HG03439 (cell line): Measurements from ENCODE around the gene IL17F.
"Not testable (repeated sequence)": the region's sequence is repeated elsewhere in the genome, so short reads cannot be mapped to it uniquely, and the experiment has no call there.

ENCODE experiments used
- ATAC-seq: cut with Tn5 transposase; IDR thresholded peaks from one replicate; pipeline ENCODE4 v1.9.1; 2021; ENCODE audit warnings: mild to moderate bottlenecking, moderate library complexity; ENCODE audit not compliant: unreplicated experiment

IL17F gene

DNA sequence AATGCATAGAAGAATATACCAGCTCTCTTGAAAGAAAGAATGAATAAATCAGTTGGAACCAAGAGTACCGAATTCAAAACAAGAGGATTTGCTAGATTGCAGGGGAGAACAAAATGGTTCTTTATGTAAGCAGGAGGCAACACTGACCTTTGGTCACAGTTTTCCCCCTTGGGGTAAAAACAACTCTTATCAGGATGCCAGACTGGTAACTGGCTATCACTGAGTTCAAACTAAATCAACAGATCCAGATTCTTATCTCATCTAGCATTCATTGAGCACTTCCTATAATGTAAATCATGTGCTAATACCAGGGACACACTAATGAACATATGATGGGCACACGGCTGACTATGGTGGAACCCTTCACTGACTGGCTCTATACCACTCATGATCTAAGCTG, 4.8 kb upstream of the IL17F start:
- no peak for ATAC-seq

GRCh38 chr6:52245425-52245824, 1.1 kb upstream of the IL17F start:
- no peak for ATAC-seq

- ATAC-seq, result no peak
Observed at GRCh38 chr6:52243282-52243893, 912 bp downstream of the IL17F start.

- ATAC-seq, result no peak
Observed at GRCh38 chr6:52241819-52242218, 2.5 kb downstream of the IL17F start.

GRCh38 chr6:52233975-52234823, 10.1 kb downstream of the IL17F start:
- peak; percentile 58 for ATAC-seq

GRCh38 chr6:52233005-52233404, 11.3 kb downstream of the IL17F start:
- no peak for ATAC-seq

DNA sequence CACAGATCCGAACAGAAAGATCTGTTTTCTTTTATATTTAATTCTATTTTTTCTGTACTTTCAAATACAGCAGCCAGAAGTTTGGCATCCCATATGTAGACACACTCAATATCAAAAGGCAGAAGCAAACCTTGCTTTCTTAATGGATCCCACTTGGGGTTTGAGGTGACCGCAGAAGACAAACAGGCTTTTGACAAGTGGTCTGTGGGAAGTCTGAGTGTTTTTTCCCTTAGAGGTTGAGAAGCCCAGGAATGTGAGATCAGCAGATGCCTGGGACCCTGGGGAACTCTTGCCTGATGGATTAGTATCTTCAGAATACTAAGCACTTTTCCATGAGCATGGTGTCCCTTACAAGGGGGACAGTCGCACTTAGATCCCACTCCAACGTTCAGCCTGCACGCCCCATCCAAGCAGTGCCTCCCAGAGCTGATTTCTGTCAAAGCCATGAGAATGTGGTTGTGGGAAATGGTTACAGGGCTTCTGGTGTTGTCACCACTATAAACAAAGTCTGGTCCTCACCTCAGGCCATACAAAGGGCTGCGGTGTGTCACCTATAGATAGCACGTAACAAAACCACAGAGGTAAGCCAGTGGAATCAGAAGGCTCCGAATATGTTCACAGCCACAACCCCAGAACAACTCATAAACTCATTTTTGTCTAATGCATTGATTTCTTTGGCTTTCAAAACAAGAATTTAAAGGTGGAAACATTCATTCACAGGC, 12.7 kb downstream of the IL17F start:
- no peak for ATAC-seq

DNA sequence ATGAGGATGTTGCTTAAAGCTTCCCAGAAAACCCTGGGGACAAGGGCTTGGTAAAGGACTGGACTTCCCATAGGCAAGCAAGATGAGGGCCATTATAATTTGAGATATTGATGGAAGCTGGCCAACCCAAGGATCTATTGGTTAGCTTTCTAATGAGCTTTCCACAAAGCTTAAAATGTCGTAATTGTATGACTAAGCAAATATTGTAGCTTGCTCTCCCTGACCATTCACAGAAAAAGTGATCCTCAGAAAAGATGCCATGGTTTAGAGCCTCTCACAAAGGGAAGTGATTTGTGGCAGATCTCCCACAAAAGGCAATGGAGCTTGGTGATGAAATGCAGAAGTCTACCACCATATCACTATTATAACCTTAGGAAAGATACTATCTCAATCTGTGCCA, 13.6 kb downstream of the IL17F start:
- ATAC-seq, result no peak

GRCh38 chr6:52227495-52227894, 16.8 kb downstream of the IL17F start:
- ATAC-seq, result peak; percentile 100

- ATAC-seq, result peak; percentile 58
Observed at GRCh38 chr6:52221302-52221701, 23.0 kb downstream of the IL17F start.

DNA sequence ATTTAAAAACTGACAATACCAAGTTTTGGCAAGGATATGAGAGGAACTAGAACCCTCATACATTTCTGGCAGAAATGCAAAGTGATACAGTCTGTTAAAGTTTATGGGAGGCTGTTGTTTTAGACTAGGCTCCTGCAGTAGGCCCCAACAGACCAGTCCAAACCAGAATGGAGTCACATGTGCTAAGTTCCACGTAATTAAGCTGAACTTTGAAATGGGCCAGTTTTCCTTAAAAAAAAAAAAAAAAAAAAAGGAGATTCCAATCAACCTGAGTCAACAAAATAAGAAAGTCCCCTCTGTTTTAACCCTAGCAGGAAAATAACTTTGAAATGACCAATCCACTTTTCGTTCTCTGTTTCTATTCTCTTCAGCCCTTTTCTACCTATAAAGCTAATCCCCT, 26.5 kb downstream of the IL17F start:
- ATAC-seq, result no peak

DNA sequence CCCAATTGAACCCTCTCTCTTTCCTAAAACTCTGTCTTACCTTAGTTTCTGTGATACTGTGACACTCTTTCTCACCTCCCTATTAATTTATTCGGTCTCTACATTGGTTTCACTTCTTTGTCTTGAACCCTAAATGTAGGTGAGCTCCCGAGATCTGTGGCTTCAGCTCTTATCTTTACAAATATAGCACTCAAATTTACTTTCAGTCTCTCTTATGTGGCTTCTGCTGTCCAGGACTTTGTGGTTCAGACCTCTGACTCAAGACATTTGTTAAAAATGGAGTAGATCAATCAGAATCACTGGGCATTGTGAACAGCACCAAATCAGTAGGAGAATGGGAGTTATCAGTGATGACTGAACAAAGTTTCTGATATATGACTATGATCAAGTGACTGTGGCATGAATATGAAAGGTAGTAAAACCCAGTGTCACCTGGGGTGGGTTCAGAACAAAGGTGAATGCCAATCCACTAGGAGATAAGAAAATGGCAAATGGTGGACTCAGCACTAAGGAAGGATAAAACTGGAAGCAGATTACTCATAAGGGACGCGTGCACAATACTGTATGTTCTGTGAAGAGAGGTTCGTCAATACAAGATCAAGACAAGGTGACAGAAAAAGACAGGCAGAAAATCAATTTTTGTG, 27.2 kb downstream of the IL17F start:
- ATAC-seq, result no peak

- ATAC-seq, result no peak
Observed at GRCh38 chr6:52215787-52216186, 28.5 kb downstream of the IL17F start.

- no peak for ATAC-seq
Observed at GRCh38 chr6:52213127-52213526, 31.2 kb downstream of the IL17F start.

- peak; percentile 89 for ATAC-seq
Observed at GRCh38 chr6:52210227-52210626, 34.1 kb downstream of the IL17F start.

GRCh38 chr6:52209770-52210169, 34.5 kb downstream of the IL17F start:
- ATAC-seq, result peak; percentile 53

GRCh38 chr6:52208612-52209011, 35.7 kb downstream of the IL17F start:
- no peak for ATAC-seq

DNA sequence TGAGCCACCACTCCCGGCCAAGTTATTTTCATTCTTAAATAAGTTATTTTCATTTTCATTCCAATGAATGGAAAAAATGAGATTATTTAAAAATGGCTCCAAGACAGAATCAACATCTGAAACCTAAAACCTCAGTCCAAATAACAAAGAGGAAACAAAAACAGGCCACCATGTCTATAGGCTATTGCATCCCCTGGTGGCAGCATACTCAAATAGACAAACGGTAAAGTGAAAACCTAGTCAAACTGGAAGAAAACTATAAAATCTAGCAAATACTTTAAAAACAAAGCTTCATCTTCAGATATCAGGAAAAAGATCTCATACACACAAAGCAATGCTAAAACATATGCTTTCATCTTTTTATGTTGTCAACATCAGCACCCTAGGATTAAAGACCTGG, 37.2 kb downstream of the IL17F start:
- ATAC-seq, result no peak

GRCh38 chr6:52201493-52201892, 42.8 kb downstream of the IL17F start:
- ATAC-seq, result no peak

- ATAC-seq, result no peak
Observed at GRCh38 chr6:52201046-52201445, 43.3 kb downstream of the IL17F start.

GRCh38 chr6:52200088-52200487, 44.2 kb downstream of the IL17F start:
- ATAC-seq, result not testable (repeated sequence)
